GM19372 (cell line): Measurements from ENCODE around the gene OBSCN.

Experiments used
- ATAC-seq: cut with Tn5 transposase; IDR thresholded peaks from one replicate; pipeline ENCODE4 v1.9.1; 2021; ENCODE audit warnings: mild to moderate bottlenecking, low read depth, moderate library complexity; ENCODE audit not compliant: unreplicated experiment

The OBSCN gene, protein sequence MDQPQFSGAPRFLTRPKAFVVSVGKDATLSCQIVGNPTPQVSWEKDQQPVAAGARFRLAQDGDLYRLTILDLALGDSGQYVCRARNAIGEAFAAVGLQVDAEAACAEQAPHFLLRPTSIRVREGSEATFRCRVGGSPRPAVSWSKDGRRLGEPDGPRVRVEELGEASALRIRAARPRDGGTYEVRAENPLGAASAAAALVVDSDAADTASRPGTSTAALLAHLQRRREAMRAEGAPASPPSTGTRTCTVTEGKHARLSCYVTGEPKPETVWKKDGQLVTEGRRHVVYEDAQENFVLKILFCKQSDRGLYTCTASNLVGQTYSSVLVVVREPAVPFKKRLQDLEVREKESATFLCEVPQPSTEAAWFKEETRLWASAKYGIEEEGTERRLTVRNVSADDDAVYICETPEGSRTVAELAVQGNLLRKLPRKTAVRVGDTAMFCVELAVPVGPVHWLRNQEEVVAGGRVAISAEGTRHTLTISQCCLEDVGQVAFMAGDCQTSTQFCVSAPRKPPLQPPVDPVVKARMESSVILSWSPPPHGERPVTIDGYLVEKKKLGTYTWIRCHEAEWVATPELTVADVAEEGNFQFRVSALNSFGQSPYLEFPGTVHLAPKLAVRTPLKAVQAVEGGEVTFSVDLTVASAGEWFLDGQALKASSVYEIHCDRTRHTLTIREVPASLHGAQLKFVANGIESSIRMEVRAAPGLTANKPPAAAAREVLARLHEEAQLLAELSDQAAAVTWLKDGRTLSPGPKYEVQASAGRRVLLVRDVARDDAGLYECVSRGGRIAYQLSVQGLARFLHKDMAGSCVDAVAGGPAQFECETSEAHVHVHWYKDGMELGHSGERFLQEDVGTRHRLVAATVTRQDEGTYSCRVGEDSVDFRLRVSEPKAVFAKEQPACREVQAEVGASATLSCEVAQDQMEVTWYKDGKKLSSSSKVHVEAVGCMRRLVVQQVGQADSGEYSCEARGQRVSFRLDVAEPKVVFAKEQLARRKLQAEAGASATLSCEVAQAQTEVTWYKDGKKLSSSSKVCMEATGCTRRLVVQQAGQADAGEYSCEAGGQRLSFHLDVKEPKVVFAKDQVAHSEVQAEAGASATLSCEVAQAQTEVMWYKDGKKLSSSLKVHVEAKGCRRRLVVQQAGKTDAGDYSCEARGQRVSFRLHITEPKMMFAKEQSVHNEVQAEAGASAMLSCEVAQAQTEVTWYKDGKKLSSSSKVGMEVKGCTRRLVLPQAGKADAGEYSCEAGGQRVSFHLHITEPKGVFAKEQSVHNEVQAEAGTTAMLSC (N-terminal part only)

DNA sequence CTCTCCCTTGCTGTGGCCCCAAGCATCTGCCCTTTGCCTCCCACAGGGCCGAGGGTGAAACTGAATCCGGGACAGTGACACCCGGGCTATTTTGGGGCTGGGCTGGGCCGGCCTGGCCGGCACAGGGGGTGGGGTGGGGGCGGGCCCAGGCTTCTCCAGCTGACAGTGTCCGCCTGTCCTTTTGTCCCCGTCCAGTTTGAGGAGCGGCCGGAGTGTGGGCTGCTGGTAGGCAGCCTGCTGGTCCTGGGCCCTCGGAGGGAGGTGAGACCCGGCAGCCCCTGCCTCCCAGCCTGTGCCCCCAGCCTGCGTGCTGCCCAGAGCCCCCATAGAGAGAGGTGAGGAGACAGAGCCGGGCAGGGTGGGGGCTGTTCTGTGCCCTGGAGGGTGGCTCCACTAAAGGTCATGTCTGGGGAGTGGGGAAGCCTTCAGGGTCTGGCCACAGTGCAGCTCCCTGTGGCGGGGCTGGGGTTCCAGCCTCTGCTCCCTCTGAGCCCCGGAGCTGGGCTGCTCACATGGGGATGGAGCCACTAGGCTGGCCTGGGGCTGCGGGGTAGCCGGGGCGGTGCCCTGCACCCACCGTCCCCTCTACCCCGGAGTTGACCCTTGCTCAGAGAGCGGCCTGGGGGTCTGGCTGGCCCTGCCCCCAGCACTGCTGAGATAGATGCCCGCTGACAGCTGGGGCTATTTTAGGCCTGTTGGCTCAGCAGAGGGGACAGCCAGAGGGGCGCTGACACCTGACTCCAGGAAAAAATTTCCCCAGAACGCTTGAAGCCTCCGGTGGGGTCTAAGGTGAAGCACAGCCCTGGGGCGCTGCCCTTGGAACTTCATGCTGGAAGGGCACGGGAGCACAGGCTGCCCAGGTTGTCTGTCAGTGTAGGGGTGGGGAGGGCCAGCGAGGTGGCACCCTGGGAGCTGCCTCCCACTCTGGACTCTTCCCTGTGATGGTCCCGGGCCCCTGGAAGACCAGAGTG lies at the start of gene OBSCN:
TSS of gene OBSCN (plus strand) at position 194 of the 971 bp plus-strand sequence. CDS start 3,740 bp downstream, outside the sequence.
- ATAC-seq, result no peak

DNA sequence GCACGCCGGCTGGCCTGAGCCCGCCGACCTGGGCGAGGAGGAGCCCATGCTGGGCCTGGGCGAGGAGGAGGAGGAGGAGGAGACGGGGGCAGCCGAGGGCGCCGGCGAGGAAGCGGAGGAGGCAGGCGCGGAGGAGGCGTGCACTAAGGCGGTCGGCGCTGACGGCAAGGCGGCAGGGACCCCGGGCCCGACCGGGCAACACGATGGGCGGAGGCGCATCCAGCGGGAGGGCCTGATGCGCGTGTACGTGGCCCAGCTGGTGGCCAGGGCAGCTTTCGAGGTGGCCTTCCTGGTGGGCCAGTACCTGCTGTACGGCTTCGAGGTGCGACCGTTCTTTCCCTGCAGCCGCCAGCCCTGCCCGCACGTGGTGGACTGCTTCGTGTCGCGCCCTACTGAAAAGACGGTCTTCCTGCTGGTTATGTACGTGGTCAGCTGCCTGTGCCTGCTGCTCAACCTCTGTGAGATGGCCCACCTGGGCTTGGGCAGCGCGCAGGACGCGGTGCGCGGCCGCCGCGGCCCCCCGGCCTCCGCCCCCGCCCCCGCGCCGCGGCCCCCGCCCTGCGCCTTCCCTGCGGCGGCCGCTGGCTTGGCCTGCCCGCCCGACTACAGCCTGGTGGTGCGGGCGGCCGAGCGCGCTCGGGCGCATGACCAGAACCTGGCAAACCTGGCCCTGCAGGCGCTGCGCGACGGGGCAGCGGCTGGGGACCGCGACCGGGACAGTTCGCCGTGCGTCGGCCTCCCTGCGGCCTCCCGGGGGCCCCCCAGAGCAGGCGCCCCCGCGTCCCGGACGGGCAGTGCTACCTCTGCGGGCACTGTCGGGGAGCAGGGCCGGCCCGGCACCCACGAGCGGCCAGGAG lies 49.5 kb upstream of the OBSCN start:
- ATAC-seq, result no peak

DNA sequence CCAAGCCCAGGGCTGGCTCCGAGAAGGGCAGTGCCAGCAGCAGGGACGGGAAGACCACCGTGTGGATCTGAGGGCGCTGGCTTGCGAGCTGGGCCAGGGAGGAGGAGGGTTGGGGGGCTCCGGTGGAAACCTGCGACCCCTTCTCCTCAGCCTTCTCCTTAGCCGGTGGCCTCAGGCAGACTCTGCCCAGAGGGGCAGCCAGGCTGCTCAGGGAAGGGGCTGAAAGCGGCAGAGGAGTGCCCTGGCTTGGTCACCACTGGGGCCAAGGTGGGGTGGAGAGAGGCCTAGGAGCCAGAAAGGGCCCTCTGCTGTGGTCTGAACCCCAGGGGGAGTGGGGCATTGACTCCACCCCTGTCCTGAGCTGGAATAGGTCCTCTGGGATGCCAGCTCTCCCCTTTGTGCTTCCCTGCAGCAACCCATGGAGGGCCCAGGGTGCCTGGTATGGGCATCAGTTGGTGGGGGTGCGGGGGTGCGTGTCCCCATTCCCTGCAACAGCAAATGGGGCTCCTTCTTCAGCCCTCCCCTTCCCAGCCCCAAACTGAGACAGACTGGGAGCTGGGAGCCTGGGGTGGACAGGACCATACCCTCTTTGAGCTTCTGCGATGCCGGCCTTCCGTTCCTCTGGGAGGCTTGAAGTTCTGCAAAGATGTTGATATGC lies 48.7 kb upstream of the OBSCN start:
- ATAC-seq, result no peak

DNA sequence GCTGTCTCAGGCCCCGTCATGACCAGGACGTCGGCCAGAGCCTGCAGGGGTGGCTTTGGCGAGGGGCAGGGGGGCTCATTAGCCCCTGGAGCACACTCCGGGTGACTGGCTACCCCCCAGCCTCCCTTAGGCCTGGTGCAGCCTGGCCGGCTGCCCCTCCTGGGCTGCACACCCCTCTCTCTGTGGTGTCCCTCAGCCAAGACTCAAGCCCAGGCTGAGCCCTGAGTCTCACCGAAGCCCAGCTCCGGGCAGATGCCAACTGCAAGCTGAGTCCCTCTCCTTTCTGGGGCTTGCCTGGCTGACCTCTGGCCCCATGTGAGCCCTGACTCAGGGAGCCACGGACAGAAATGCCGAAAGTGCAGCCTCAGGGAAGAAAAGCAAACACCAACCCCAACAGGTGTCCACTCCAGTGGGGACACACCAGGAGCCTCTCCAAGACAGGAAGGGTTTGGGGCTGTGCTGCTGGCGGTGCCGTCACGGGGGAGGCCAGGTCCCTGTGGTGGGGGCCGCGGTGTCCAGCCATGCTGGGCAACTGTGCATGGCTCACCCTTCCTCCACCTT lies 47.6 kb upstream of the OBSCN start:
- no peak for ATAC-seq

DNA sequence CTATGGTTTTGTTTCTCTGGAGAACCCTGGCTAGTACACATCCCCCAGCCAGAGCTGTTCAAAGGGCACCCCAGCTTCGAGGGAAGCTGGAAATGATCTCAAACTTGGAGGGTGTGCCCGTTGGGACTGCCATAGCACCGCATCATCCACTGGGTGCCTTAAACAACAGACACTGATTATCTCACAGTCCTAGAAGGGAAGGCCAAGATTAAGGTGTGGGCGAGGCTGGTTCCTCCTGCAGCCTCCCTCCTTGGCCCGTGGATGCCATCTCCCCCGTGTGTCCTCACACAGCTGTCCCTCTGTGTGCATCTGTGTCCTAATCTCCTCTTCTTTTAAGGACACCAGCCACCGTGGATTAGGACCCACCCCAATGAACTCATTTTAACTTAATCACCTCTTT lies 46.5 kb upstream of the OBSCN start:
- ATAC-seq, result no peak

DNA sequence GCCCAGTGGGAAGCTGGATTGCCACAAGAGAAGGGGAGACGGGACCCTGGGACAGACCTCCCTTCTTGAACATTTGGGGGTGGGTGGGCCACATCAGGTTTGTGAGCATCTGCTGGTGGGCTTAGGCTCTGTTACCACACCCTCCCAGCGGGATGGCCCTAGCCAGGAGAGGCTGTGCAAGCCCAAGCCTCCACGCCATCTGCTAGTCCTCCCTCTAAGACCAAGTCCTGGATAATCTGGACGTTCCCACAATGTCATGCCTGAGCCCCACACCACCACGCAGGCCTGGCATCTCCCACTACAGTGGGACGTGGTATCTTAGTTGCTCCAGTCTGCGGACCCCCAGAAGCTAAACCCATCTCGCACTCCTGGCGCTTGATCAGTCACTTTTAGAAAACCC lies 46.0 kb upstream of the OBSCN start:
- no peak for ATAC-seq

DNA sequence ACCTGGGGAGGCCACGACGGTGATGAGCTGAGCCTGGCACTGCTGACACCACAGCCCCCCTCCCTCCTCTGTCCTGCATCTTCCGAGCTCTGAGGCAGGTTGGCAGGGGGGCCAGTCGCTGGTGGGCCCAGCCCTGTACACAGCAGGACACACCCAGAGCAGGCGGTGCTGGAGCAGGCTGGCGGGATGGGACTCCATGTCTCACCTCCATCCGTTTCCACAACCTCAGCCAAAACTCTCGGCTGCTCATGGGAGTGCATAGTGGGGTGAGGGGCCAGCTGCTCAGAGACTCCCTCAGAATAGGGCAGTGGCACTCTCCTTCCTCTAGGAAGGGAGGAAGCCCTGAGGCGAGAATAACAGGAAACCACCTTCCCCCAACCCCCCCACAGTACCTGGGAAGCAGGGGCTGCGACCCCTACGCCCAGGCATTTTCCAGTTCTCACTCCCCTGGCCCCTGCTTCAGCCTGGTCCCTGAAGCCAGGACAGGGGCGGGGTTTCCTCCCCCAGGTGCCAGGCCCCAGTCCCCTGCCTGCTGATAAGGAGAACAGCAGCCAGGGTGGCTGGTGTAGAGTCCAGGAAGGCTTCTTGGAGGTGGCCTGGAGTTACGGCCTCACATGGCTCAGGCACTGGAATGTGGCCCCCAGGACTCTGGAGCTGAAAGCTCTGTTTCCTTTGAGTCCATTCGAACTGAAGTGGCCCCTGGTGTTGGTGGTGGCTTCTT lies 45.4 kb upstream of the OBSCN start:
- no peak for ATAC-seq

DNA sequence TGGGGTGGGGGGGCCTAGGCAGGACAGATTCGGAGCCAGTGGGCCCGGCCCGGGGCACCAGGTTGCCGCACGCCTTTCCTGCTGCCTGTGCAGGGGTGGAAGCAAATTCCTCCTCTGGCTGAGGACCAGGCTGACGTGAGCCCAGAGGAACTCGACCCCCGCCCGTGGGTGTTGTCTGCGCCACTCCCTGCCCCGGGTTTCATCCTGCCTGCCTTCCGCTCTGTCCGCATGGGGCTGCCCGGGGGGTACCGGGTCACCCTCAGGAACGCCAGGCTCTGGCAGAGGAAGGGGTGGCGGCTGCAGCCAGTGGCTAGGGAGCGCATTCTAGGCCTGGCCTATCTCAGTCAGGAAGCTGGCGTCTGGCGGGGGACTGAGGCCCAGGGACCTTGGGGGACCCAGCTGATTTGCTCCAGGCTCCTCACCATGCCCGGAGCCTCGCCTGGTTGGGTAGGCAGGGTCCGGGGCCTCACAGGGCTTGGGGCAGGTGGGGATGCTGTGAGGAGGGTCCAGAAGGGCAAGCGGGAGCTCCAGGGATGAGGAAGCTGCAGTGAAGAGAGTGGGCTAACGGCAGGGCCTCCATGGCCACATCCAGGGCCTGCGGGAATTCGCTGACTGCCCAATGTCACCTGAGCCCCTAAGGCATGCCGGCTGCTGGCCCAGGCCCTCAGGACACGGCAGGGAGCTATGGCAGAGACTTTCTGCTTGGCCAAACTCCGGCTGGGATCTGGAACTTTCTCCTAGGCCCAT lies 44.7 kb upstream of the OBSCN start:
- no peak for ATAC-seq

DNA sequence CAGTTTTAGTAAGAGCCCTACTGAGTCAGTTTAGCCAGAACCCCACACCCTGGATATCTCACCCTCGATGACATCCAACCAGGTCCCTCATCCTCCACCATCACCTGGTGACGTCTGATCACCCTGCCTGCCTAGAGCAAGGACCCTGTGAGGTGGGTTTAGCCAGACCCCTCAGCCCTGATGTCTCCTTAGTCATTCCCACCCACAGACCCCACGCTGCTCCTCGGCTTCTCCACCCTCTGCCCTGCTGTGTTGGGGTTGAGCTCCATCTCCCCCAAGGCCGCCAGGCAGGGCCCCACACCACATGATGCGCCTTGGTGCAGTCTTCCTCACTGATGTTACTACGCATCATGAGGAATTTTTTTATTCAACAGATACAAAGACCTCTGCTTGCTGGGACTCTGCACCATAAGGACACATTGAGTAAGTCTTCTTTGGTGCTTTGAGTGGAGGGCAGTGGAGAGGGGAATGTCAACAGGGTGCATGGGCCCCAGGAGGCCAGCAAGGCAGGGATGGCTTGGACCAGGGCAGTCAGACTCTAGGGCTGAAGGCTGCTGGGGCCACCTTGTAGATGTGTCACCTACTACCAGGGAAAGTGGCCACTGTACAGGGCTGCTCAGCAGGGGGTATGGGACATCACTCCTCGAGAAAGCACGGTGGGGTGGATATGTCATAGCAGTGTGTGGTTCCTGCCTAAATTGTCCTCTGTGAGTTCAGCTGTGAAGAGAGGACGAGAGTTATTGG lies 43.9 kb upstream of the OBSCN start:
- no peak for ATAC-seq

DNA sequence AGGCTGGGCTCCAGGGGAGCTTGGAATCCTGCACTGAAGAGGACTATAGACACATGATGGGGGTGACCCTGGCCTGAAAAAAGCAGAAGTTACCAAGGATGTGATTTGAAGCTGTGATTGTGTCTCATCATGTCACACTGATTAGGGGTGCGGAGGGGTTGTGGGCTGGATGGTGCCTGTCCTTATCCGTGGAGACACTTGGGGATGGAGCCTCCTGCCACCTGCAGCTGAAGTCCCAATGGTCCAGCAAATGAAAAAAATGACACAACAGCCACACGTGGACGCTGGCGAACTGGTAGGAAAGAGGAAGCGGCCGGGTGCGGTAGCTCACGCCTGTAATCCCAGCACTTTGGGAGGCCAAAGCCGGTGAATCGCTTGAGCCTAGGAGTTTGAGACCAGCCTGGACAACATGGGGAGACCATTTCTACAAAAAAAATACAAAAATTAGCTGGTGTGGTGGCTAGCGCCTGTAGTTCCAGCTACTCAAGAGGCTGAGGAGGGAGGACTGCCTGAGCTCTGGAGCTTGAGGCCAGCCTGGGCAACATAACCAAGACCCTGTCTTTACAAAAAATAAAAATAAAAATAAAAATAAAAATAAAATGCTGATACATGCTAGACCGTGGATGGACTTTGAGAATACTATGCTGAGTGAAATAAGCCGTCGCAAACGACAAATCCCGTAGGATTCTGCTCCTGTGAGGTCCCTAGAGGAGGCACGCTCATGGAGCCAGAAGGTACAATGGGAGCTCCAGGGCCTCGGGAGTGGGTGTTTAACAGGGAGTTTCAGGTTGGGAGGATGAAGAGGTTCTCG lies 43.1 kb upstream of the OBSCN start:
- ATAC-seq, result peak; percentile 1

DNA sequence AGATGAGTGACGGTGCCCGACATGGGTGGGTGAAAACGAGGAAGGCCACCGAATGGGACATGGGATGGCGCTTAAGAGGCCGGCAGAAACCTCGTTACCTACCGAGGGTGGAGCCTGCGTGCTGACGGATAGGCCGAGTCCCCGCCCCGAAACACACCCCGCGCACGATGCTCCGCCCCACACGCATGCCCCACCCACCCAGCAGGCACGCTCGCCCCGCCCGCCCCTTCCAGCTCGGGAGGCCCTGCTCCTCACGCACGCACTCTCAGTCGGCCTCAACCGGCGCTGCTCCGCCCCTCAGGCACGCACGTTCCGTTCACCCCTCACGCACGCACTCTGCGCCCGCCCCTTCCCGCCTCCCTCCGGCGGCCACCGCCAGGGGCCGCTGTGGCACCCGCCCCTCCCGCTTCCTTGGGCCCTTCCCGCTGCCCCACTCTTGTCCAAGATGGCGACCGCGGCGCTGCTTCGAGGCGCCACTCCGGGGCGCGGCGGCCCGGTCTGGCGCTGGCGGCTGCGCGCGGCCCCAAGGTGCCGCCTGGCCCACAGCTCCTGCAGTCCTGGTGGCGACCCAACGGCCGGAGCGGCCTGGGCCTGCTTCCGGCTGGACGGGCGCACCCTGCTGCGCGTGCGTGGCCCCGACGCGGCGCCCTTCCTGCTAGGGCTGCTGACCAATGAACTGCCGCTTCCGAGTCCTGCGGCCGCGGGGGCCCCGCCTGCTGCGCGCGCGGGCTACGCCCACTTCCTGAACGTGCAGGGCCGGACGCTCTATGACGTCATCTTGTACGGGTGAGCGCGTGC lies 42.3 kb upstream of the OBSCN start, which contains the start of gene IBA57:
TSS of gene IBA57 (plus strand) at position 433 of the 798 bp plus-strand sequence. CDS start at position 446, 13 bp downstream.
- peak; percentile 78 for ATAC-seq

DNA sequence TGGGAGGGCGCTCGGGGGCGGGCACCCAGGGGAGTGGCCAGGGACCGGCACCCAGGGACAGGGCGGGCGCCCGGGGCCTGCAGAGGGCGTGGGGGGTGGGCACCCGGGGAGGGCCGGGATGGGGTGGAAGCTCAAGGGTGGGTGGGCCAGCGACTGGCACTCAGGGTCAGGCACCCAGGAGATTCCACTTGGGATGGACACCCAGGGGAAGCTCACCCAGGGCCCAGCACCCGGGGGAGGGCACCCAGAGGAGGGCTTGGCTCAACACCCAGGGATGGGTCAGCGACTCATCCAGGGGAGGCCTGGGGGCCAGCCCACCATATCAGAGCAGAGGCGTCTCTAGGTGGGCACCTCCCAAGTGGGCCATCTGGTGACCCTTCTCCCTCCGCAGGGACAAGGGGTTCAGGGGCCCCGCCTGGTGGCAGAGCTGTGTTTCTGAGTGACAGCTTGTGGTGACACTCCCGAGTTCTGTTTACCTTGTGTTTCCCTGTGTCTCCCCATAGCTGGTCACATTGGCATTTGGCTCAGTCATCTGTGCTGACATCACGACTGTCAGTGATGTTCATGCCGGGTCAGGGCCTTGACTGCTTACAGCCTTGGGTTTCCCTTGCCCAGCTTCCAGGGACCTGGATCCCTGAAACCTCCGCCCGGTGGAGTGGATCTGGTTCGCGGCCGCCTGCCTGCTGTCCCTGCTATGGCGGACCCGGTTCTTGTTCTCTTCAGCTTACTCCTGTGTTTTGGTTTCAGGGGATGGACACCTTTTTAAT lies 41.5 kb upstream of the OBSCN start:
- peak; percentile 8 for ATAC-seq

DNA sequence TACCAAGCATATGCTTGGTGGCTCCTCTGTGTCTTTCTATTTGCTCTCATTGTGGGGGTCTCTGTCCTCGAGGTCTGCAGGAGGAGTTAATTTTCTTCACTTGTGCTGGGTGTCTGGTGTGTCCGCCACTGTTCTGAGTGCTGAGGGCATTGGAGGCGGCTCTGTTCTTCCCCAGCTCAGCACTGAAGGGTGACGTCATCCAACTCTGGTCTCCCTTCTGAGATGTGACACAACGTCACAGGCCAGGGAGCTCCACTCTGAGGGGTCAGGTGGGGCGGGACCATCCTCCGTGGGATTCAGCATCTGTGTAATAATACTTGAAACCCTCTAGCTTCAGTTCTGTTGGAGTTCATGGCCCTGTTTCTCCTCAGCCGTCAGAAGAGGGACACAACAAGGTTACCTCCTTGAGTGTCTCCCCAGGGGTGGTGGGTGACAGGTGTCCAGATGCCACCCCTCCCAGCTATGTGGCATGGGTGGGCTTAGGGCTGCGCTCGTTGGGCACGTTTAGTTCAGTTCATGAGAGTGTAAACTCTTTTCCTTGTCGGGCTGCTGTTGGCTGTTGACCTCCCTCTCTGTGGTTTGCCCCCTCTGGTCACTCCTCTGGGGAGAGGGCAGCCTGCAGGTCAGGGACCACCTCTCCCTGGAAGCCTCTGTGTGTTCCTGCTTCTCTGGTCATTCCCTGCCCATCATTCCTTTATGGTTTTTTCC lies 39.1 kb upstream of the OBSCN start:
- ATAC-seq, result no peak
